ENCODE data around the gene AGBL3. TPM values are rescaled to one million over a fixed set of nuclear protein-coding genes. Genes with fewer than 3 reads are reported as not detected.

Gene AGBL3
- total RNA-seq, 4 donors from 2014 or later, result 0.41 to 2.6 (median 1.1) TPM; not detected in 1

DNA sequence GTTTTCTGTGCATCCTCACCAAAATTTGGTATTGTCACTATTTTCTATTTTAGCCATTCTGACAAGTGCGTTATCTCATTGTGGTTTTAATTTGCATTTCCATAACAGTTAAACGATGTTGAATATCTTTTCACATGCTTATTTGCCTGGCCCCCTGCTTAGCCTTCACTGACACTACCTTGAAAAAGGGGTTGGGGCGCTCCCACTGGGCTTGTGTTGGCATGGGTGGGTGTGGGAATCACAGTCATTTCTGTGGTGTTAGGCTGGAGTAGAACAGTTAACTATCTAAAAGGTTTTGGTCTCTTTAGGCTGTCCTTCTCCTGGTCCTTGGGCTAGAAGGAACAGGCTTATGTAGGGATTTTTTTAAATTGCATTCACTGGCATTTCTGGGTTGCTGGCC, 89.4 kb downstream of the AGBL3 start:
- H3K27ac ChIP-seq, result no peak overlapping the region
- in situ Hi-C loops (cut with MboI; ENCODE audit: low pct_ligation_motif_present in 1 of 4, low pct_unique_long_range_greater_than_20kb in 1 of 4, low sequenced_read_pairs in 3 of 4), result no loop called here
- no peaks in the 10 kb centered on the region for H3K27me3 ChIP-seq
- H3K36me3 ChIP-seq, result no peaks in the 10 kb centered on the region
- WGBS, 2 donors (ENCODE audit: low coverage in 1 of 2), result 64 to 69% methylated on average over 2 to 3 of the region's 3 CpGs
- intact Hi-C loops (cut with DNase I; ENCODE audit: low total_unique reads), result no loop called here
- no peaks in the 10 kb centered on the region for H3K4me1 ChIP-seq
- H3K4me3 ChIP-seq, result no peak overlapping the region
- DNase-seq, result no peak
- H3K9me3 ChIP-seq, result no peaks in the 10 kb centered on the region
- TF ChIP-seq, protein P1, sequence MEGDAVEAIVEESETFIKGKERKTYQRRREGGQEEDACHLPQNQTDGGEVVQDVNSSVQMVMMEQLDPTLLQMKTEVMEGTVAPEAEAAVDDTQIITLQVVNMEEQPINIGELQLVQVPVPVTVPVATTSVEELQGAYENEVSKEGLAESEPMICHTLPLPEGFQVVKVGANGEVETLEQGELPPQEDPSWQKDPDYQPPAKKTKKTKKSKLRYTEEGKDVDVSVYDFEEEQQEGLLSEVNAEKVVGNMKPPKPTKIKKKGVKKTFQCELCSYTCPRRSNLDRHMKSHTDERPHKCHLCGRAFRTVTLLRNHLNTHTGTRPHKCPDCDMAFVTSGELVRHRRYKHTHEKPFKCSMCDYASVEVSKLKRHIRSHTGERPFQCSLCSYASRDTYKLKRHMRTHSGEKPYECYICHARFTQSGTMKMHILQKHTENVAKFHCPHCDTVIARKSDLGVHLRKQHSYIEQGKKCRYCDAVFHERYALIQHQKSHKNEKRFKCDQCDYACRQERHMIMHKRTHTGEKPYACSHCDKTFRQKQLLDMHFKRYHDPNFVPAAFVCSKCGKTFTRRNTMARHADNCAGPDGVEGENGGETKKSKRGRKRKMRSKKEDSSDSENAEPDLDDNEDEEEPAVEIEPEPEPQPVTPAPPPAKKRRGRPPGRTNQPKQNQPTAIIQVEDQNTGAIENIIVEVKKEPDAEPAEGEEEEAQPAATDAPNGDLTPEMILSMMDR (IDR thresholded peaks at IDR 0.05), result no peak
- TF ChIP-seq POLR2A (IDR thresholded peaks at IDR 0.05), result no peak
- no peak for TF ChIP-seq EP300 (IDR thresholded peaks at IDR 0.05; ENCODE audit: low read depth)
- no peak for TF ChIP-seq POLR2AphosphoS5 (IDR thresholded peaks at IDR 0.05)

DNA sequence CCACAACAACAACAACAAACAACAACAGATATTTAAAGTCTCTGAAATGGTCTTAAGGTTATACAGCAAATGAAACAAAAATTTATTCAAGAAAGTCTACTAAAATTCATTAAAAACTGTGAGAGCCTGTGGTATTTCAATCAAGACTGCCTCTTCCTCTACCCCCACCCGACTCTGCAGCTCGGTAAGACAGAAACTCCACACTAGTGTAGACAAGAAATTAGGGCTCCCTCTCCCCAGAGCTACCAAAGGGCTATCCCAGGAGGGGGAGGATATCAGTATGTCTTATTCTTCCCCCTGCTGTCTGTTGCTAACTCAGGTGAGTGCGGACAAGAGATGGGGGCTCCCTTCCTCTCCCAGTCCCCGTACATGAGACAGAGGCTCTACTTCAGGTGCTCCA, 90.6 kb downstream of the AGBL3 start:
- TF ChIP-seq EP300 (IDR thresholded peaks at IDR 0.05; ENCODE audit: low read depth) (no peak), POLR2A (IDR thresholded peaks at IDR 0.05) (no peak), POLR2AphosphoS5 (IDR thresholded peaks at IDR 0.05) (no peak)
- TF ChIP-seq, protein P1 (IDR thresholded peaks at IDR 0.05), result no peak
- Histone ChIP-seq H3K4me1 (no peaks in the 10 kb centered on the region), H3K4me3 (no peak overlapping the region), H3K27me3 (no peaks in the 10 kb centered on the region), H3K27ac (no peak overlapping the region), H3K36me3 (no peaks in the 10 kb centered on the region), H3K9me3 (no peaks in the 10 kb centered on the region)
- DNase-seq, result no peak
- intact Hi-C loops (cut with DNase I; ENCODE audit: low total_unique reads), result no loop called here
- WGBS, 2 donors (ENCODE audit: low coverage in 1 of 2), result 80 to 88% methylated on average over 1 to 4 of the region's 4 CpGs
- in situ Hi-C loops (cut with MboI; ENCODE audit: low pct_ligation_motif_present in 1 of 4, low pct_unique_long_range_greater_than_20kb in 1 of 4, low sequenced_read_pairs in 3 of 4), result no loop called here

DNA sequence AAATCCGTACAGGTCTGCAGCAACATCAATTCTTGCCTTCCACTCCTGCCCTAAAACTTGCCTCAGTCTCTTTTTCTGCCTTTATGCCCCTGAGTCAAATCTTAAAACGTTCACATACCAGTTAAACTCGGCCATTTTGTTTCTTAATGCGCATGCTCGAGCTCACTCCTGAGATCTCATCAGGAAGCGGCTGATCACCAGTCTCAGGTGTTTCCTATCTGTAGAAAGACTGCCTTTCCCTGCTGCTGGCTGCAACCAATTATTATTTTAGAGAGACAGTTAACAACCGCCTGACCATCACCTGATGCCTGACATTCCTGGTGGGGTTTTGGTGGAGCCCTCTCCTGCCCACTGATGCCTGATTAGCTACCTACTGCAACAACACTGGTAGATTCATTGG, 91.3 kb downstream of the AGBL3 start:
- no peak for DNase-seq
- no peak for TF ChIP-seq POLR2A (IDR thresholded peaks at IDR 0.05)
- TF ChIP-seq EP300 (IDR thresholded peaks at IDR 0.05; ENCODE audit: low read depth), result no peak
- TF ChIP-seq, protein P1 (IDR thresholded peaks at IDR 0.05), result no peak
- no peak for TF ChIP-seq POLR2AphosphoS5 (IDR thresholded peaks at IDR 0.05)
- in situ Hi-C loops (cut with MboI; ENCODE audit: low pct_ligation_motif_present in 1 of 4, low pct_unique_long_range_greater_than_20kb in 1 of 4, low sequenced_read_pairs in 3 of 4), result no loop called here
- WGBS, 2 donors (ENCODE audit: low coverage in 1 of 2), result 77 to 80% methylated on average over 6 to 7 of the region's 7 CpGs
- H3K27me3 ChIP-seq, result no peaks in the 10 kb centered on the region
- no peaks in the 10 kb centered on the region for H3K4me1 ChIP-seq
- H3K27ac ChIP-seq, result no peak overlapping the region
- no peaks in the 10 kb centered on the region for H3K9me3 ChIP-seq
- no peaks in the 10 kb centered on the region for H3K36me3 ChIP-seq
- H3K4me3 ChIP-seq, result no peak overlapping the region
- intact Hi-C loops (cut with DNase I; ENCODE audit: low total_unique reads), result no loop called here

DNA sequence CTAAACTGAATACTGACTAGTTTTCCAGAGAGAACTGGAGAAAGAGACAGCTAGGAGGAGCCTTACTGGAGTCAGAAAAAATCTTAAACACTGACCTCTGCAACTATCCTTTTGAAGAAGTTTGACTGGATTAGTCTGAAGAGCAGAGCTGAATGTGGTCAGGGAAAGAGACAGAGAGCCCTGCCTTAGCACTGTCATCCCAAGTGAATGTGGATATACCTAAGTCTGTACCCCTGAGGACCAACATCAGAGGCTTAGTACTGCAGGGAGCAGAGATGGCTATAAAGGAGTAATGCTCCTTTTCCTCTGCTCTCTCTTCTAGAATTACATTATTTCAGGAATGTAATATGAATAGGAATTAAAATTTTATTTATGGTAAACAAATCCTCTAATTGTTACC, 91.7 kb downstream of the AGBL3 start:
- no peak overlapping the region for H3K27ac ChIP-seq
- H3K4me1 ChIP-seq, result no peaks in the 10 kb centered on the region
- DNase-seq, result no peak
- no peaks in the 10 kb centered on the region for H3K36me3 ChIP-seq
- H3K4me3 ChIP-seq, result no peak overlapping the region
- intact Hi-C loops (cut with DNase I; ENCODE audit: low total_unique reads) (no loop called here), in situ Hi-C loops (cut with MboI; ENCODE audit: low pct_ligation_motif_present in 1 of 4, low pct_unique_long_range_greater_than_20kb in 1 of 4, low sequenced_read_pairs in 3 of 4) (no loop called here)
- no peak for TF ChIP-seq POLR2AphosphoS5 (IDR thresholded peaks at IDR 0.05)
- TF ChIP-seq POLR2A (IDR thresholded peaks at IDR 0.05), result no peak
- no peak for TF ChIP-seq EP300 (IDR thresholded peaks at IDR 0.05; ENCODE audit: low read depth)
- TF ChIP-seq, protein P1 (IDR thresholded peaks at IDR 0.05), result no peak
- H3K9me3 ChIP-seq, result no peaks in the 10 kb centered on the region
- no peaks in the 10 kb centered on the region for H3K27me3 ChIP-seq

All from transverse colon (tissue), 4 donors.